ENCODE data around the gene MORF4L1. TPM values are rescaled to one million over a fixed set of nuclear protein-coding genes. Genes with fewer than 3 reads are reported as not detected.

MORF4L1 gene
- total and polyA plus RNA-seq, 5 donors from 2014 or later, result 271 to 402 (median 303) TPM

GRCh38 chr15:78937132-78937739 lies 64.5 kb downstream of the MORF4L1 start:
- H3K4me3 Mint-ChIP-seq, result peak overlapping the region in 2 of 4 donors; percentile 9 to 31
- H3K27ac ChIP-seq (ENCODE audit: insufficient read depth, low read length, poor library complexity, severe bottlenecking), result no peak overlapping the region

GRCh38 chr15:78938658-78939488 lies 66.2 kb downstream of the MORF4L1 start:
- Mint-ChIP-seq H3K36me3 (peaks cover 3% of the 10 kb centered on the region), H3K4me3 (peak overlapping the region; percentile 5 to 75 (median 30)), H3K27me3 (peaks cover 22% of the 10 kb centered on the region), H3K27ac (peak overlapping the region; percentile 4 to 83 (median 32)), H3K4me1 (peaks cover 5 to 27% (median 16%) of the 10 kb centered on the region in 4 donors), H3K9me3 (peaks cover 0 to 3% (median 0%) of the 10 kb centered on the region in 7 donors)
- Histone ChIP-seq H3K4me1 (ENCODE audit: control insufficient read depth, insufficient read depth, low read length, poor library complexity, severe bottlenecking) (peaks cover 18% of the 10 kb centered on the region), H3K36me3 (ENCODE audit: control insufficient read depth, insufficient read depth, low read length) (no peaks in the 10 kb centered on the region), H3K27ac (ENCODE audit: insufficient read depth, low read length, poor library complexity, severe bottlenecking) (no peak overlapping the region), H3K9me3 (ENCODE audit: control insufficient read depth in 2 of 2, low read length in 2 of 2) (no peaks in the 10 kb centered on the region), H3K27me3 (ENCODE audit: control insufficient read depth, insufficient read depth, low read length) (peaks cover 2% of the 10 kb centered on the region), H3K4me3 (ENCODE audit: low read depth, low read length) (peak overlapping the region; percentile 51)
- DNase-seq (peak in 1 of 3 donors; percentile 81), ATAC-seq (ENCODE audit: low read depth in 2 of 2) (peak; percentile 31 to 67)

More at GRCh38 chr15:78937132-78937739, 64.5 kb downstream of the MORF4L1 start:
- Mint-ChIP-seq H3K36me3 (peaks cover 3% of the 10 kb centered on the region), H3K27me3 (peaks cover 22% of the 10 kb centered on the region), H3K9me3 (peaks cover 0 to 3% (median 0%) of the 10 kb centered on the region in 7 donors), H3K4me1 (peaks cover 5 to 22% (median 14%) of the 10 kb centered on the region in 4 donors), H3K27ac (no peak overlapping the region)
- DNase-seq (peak in 1 of 3 donors; percentile 90), ATAC-seq (ENCODE audit: low read depth in 2 of 2) (peak in 1 of 2 donors; percentile 12)
- Histone ChIP-seq H3K4me1 (ENCODE audit: control insufficient read depth, insufficient read depth, low read length, poor library complexity, severe bottlenecking) (peaks cover 13% of the 10 kb centered on the region), H3K36me3 (ENCODE audit: control insufficient read depth, insufficient read depth, low read length) (no peaks in the 10 kb centered on the region), H3K4me3 (ENCODE audit: low read depth, low read length) (no peak overlapping the region), H3K27me3 (ENCODE audit: control insufficient read depth, insufficient read depth, low read length) (peaks cover 2% of the 10 kb centered on the region), H3K9me3 (ENCODE audit: control insufficient read depth in 2 of 2, low read length in 2 of 2) (no peaks in the 10 kb centered on the region)

- Mint-ChIP-seq H3K27me3 (peaks cover 16% of the 10 kb centered on the region), H3K9me3 (peaks cover 0 to 3% (median 0%) of the 10 kb centered on the region in 7 donors), H3K36me3 (peaks cover 3% of the 10 kb centered on the region), H3K27ac (no peak overlapping the region), H3K4me3 (peak overlapping the region in 2 of 4 donors; percentile 65 to 71), H3K4me1 (peaks cover 5 to 31% (median 15%) of the 10 kb centered on the region in 4 donors)
- H3K4me3 ChIP-seq (ENCODE audit: low read depth, low read length), result no peak overlapping the region
- no peaks in the 10 kb centered on the region for H3K9me3 ChIP-seq (ENCODE audit: control insufficient read depth in 2 of 2, low read length in 2 of 2)
- H3K4me1 ChIP-seq (ENCODE audit: control insufficient read depth, insufficient read depth, low read length, poor library complexity, severe bottlenecking), result peaks cover 14% of the 10 kb centered on the region
- no peak overlapping the region for H3K27ac ChIP-seq (ENCODE audit: insufficient read depth, low read length, poor library complexity, severe bottlenecking)
- no peak for DNase-seq
- ATAC-seq (ENCODE audit: low read depth in 2 of 2), result no peak
- no peaks in the 10 kb centered on the region for H3K27me3 ChIP-seq (ENCODE audit: control insufficient read depth, insufficient read depth, low read length)
- no peaks in the 10 kb centered on the region for H3K36me3 ChIP-seq (ENCODE audit: control insufficient read depth, insufficient read depth, low read length)
These were observed 70.1 kb downstream of the MORF4L1 start for GRCh38 chr15:78942741-78943140.

GRCh38 chr15:78943692-78944091 lies 71.0 kb downstream of the MORF4L1 start:
- H3K27ac ChIP-seq (ENCODE audit: insufficient read depth, low read length, poor library complexity, severe bottlenecking), result no peak overlapping the region
- H3K36me3 Mint-ChIP-seq, result peaks cover 3% of the 10 kb centered on the region
- no peak overlapping the region for H3K4me3 ChIP-seq (ENCODE audit: low read depth, low read length)
- H3K36me3 ChIP-seq (ENCODE audit: control insufficient read depth, insufficient read depth, low read length), result no peaks in the 10 kb centered on the region
- no peak for DNase-seq
- ATAC-seq (ENCODE audit: low read depth in 2 of 2), result no peak
- H3K27me3 ChIP-seq (ENCODE audit: control insufficient read depth, insufficient read depth, low read length), result no peaks in the 10 kb centered on the region
- H3K9me3 ChIP-seq (ENCODE audit: control insufficient read depth in 2 of 2, low read length in 2 of 2), result no peaks in the 10 kb centered on the region
- H3K9me3 Mint-ChIP-seq, result no peaks in the 10 kb centered on the region
- no peak overlapping the region for H3K27ac Mint-ChIP-seq
- H3K27me3 Mint-ChIP-seq, result peaks cover 7% of the 10 kb centered on the region
- H3K4me1 Mint-ChIP-seq, result peaks cover under 1 to 26% (median 12%) of the 10 kb centered on the region in 4 donors
- H3K4me3 Mint-ChIP-seq, result peak overlapping the region; percentile 71 to 94 (median 80)
- H3K4me1 ChIP-seq (ENCODE audit: control insufficient read depth, insufficient read depth, low read length, poor library complexity, severe bottlenecking), result peaks cover 14% of the 10 kb centered on the region

- Histone ChIP-seq H3K27ac (ENCODE audit: insufficient read depth, low read length, poor library complexity, severe bottlenecking) (no peak overlapping the region), H3K4me1 (ENCODE audit: control insufficient read depth, insufficient read depth, low read length, poor library complexity, severe bottlenecking) (peaks cover 11% of the 10 kb centered on the region), H3K4me3 (ENCODE audit: low read depth, low read length) (peak overlapping the region; percentile 37), H3K36me3 (ENCODE audit: control insufficient read depth, insufficient read depth, low read length) (no peaks in the 10 kb centered on the region), H3K9me3 (ENCODE audit: control insufficient read depth in 2 of 2, low read length in 2 of 2) (no peaks in the 10 kb centered on the region), H3K27me3 (ENCODE audit: control insufficient read depth, insufficient read depth, low read length) (no peaks in the 10 kb centered on the region)
- DNase-seq, result no peak
- ATAC-seq (ENCODE audit: low read depth in 2 of 2), result peak; percentile 7 to 12
- Mint-ChIP-seq H3K27me3 (peaks cover 11% of the 10 kb centered on the region), H3K27ac (peak overlapping the region in 1 of 3 donors; percentile 9), H3K9me3 (no peaks in the 10 kb centered on the region), H3K4me1 (peaks cover 0 to 21% (median 8%) of the 10 kb centered on the region in 4 donors), H3K36me3 (peaks cover 2% of the 10 kb centered on the region), H3K4me3 (peak overlapping the region; percentile 71 to 94 (median 80))
These were observed 71.5 kb downstream of the MORF4L1 start for GRCh38 chr15:78944202-78944625.

GRCh38 chr15:78944669-78945407 lies 72.1 kb downstream of the MORF4L1 start, which contains the start of gene CTSH:
Gene CTSH (minus strand): TSS chr15:78945046. CDS start chr15:78944981, 65 bp downstream.
- peak within 1 kb of the TSS in 1 of 3 donors; percentile 9 for H3K27ac Mint-ChIP-seq

GRCh38 chr15:78946493-78946892 lies 73.8 kb downstream of the MORF4L1 start:
- Histone ChIP-seq H3K4me1 (ENCODE audit: control insufficient read depth, insufficient read depth, low read length, poor library complexity, severe bottlenecking) (peaks cover 9% of the 10 kb centered on the region), H3K4me3 (ENCODE audit: low read depth, low read length) (no peak overlapping the region), H3K36me3 (ENCODE audit: control insufficient read depth, insufficient read depth, low read length) (no peaks in the 10 kb centered on the region), H3K27ac (ENCODE audit: insufficient read depth, low read length, poor library complexity, severe bottlenecking) (no peak overlapping the region), H3K27me3 (ENCODE audit: control insufficient read depth, insufficient read depth, low read length) (no peaks in the 10 kb centered on the region), H3K9me3 (ENCODE audit: control insufficient read depth in 2 of 2, low read length in 2 of 2) (no peaks in the 10 kb centered on the region)
- Mint-ChIP-seq H3K4me1 (peaks cover 0 to 18% (median 4%) of the 10 kb centered on the region in 4 donors), H3K27me3 (peaks cover 12% of the 10 kb centered on the region), H3K27ac (no peak overlapping the region), H3K9me3 (no peaks in the 10 kb centered on the region), H3K36me3 (no peaks in the 10 kb centered on the region), H3K4me3 (peak overlapping the region in 2 of 4 donors; percentile 11 to 12)
- no peak for ATAC-seq (ENCODE audit: low read depth in 2 of 2)
- no peak for DNase-seq

More at GRCh38 chr15:78944669-78945407, 72.1 kb downstream of the MORF4L1 start, which contains the start of gene CTSH:
- H3K4me3 ChIP-seq (ENCODE audit: low read depth, low read length), result peak within 1 kb of the TSS; percentile 37
- no peaks in the 10 kb centered on the region for H3K9me3 ChIP-seq (ENCODE audit: control insufficient read depth in 2 of 2, low read length in 2 of 2)
- H3K27me3 ChIP-seq (ENCODE audit: control insufficient read depth, insufficient read depth, low read length), result no peaks in the 10 kb centered on the region
- H3K4me3 Mint-ChIP-seq, result peak within 1 kb of the TSS; percentile 71 to 94 (median 80)
- peaks cover 12% of the 10 kb centered on the region for H3K27me3 Mint-ChIP-seq
- H3K27ac ChIP-seq (ENCODE audit: insufficient read depth, low read length, poor library complexity, severe bottlenecking), result no peak within 1 kb of the TSS
- H3K4me1 ChIP-seq (ENCODE audit: control insufficient read depth, insufficient read depth, low read length, poor library complexity, severe bottlenecking), result peaks cover 9% of the 10 kb centered on the region
- H3K36me3 Mint-ChIP-seq, result no peaks in the 10 kb centered on the region
- DNase-seq, result peak; percentile 60 to 80 (median 73)
- H3K9me3 Mint-ChIP-seq, result no peaks in the 10 kb centered on the region
- H3K36me3 ChIP-seq (ENCODE audit: control insufficient read depth, insufficient read depth, low read length), result no peaks in the 10 kb centered on the region
- H3K4me1 Mint-ChIP-seq, result peaks cover 0 to 17% (median 4%) of the 10 kb centered on the region in 4 donors
- peak; percentile 73 to 74 for ATAC-seq (ENCODE audit: low read depth in 2 of 2)

All from CD4-positive, CD25-positive, alpha-beta regulatory T cell (primary cell).